Measurements from ENCODE around the gene FADD.

Gene FADD

GRCh38 chr11:70206226-70206981, 3.3 kb downstream of the FADD start:
- CTCF ChIA-PET: interaction anchor here (1.3 to 3.0 kb wide), 4 partner anchors 10 to 288 kb away, joined by 3 to 12 read pairs (median 4); no protein-coding TSS in a partner anchor
- POLR2A ChIA-PET: no interaction called here
- TF ChIP-seq, protein P1, sequence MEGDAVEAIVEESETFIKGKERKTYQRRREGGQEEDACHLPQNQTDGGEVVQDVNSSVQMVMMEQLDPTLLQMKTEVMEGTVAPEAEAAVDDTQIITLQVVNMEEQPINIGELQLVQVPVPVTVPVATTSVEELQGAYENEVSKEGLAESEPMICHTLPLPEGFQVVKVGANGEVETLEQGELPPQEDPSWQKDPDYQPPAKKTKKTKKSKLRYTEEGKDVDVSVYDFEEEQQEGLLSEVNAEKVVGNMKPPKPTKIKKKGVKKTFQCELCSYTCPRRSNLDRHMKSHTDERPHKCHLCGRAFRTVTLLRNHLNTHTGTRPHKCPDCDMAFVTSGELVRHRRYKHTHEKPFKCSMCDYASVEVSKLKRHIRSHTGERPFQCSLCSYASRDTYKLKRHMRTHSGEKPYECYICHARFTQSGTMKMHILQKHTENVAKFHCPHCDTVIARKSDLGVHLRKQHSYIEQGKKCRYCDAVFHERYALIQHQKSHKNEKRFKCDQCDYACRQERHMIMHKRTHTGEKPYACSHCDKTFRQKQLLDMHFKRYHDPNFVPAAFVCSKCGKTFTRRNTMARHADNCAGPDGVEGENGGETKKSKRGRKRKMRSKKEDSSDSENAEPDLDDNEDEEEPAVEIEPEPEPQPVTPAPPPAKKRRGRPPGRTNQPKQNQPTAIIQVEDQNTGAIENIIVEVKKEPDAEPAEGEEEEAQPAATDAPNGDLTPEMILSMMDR (IDR thresholded peaks at IDR 0.05; ENCODE audit: control extremely low read depth, extremely low read depth, low read depth, missing control alignments): no peak
- DNase-seq (ENCODE audit: extremely low spot score): no peak

DNA sequence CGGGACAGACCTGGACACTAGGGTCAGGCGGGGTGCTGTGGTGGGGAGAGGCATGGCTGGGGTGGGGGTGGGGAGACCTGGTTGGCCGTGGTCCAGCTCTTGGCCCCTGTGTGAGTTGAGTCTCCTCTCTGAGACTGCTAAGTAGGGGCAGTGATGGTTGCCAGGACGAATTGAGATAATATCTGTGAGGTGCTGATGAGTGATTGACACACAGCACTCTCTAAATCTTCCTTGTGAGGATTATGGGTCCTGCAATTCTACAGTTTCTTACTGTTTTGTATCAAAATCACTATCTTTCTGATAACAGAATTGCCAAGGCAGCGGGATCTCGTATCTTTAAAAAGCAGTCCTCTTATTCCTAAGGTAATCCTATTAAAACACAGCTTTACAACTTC, 3.9 kb downstream of the FADD start:
- ChIA-PET POLR2A (no interaction called here), CTCF (interaction anchor here (1.3 to 3.0 kb wide), 3 partner anchors 11 to 288 kb away, joined by 3 to 12 read pairs (median 4); no protein-coding TSS in a partner anchor)
- no peak for DNase-seq (ENCODE audit: extremely low spot score)
- TF ChIP-seq, protein P1 (IDR thresholded peaks at IDR 0.05; ENCODE audit: control extremely low read depth, extremely low read depth, low read depth, missing control alignments): no peak

DNA sequence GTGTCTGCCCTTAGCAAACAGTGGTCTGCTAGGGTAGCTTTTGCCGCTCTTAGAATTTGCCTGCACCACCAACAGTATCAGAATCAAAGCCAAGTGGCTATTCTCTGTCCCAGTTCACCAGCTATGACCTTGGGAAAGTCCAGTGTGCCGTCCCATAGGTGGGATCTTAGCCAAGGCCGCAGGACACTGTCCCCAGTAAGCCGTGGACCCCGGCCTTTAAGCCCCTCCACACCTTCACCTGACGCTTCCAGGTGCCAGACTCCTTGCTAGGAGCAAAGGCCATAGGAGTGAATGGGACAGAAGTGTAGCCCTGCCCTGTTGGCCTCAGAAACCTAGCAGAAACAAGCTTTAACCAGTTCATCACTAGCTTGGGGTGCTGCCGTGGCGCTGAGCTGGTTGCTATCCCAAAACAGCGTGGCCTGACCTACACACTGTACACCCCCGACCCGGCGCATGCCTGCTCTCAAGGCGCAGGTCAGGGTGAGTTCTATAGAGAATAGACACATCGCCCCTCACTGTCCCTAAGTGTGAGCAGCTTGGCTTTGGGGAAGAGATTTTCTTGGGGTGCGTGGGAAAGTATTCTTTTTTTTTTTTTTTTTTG, 4.5 kb downstream of the FADD start:
- TF ChIP-seq, protein P1 (IDR thresholded peaks at IDR 0.05; ENCODE audit: control extremely low read depth, extremely low read depth, low read depth, missing control alignments): no peak
- ChIA-PET POLR2A (interaction anchor here (0.7 kb wide), 1 partner anchor 478 kb away, joined by 6 read pairs; no protein-coding TSS in a partner anchor), CTCF (interaction anchor here (1.3 to 3.0 kb wide), 3 partner anchors 11 to 289 kb away, joined by 3 to 12 read pairs (median 4); no protein-coding TSS in a partner anchor)
- no peak for DNase-seq (ENCODE audit: extremely low spot score)

DNA sequence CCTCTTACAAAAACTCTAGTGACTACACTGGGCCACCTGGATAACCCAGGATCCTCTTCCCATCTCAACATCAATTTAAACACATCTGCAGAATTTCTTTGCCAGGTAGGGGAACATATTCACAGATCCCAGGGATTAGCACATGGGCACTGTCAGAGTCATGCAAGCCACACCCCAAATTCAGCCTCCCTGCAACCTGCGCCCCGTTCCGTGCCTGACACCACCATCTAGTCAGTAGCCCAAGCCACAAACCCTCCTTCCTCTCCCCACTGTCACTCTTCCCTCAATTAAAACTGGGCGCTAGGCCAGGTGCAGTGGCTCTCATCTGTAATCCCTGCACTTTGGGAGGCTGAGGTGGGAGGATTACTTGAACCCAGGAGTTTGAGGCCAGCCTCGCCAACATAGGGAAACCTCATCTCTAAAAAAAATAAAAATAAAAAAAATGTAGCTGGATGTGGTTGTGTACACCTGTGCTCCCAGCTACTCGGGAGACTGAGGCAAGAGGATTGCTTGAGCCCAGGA, 6.4 kb downstream of the FADD start:
- ChIA-PET CTCF (interaction anchor here (0.7 to 3.8 kb wide), 2 partner anchors 13 to 18 kb away, joined by 3 to 10 read pairs; no protein-coding TSS in a partner anchor), POLR2A (no interaction called here)
- DNase-seq (ENCODE audit: extremely low spot score): no peak
- TF ChIP-seq, protein P1 (IDR thresholded peaks at IDR 0.05; ENCODE audit: control extremely low read depth, extremely low read depth, low read depth, missing control alignments): no peak

GRCh38 chr11:70210051-70210501, 7.0 kb downstream of the FADD start:
- TF ChIP-seq, protein P1 (IDR thresholded peaks at IDR 0.05; ENCODE audit: control extremely low read depth, extremely low read depth, low read depth, missing control alignments): no peak
- POLR2A ChIA-PET: no interaction called here
- CTCF ChIA-PET: interaction anchor here (0.7 to 3.8 kb wide), 4 partner anchors 12 to 526 kb away, joined by 3 to 10 read pairs (median 3); no protein-coding TSS in a partner anchor
- DNase-seq (ENCODE audit: extremely low spot score): no peak

- CTCF ChIA-PET: interaction anchor here (1.0 to 3.8 kb wide), 3 partner anchors 12 to 526 kb away, joined by 3 to 10 read pairs (median 3); no protein-coding TSS in a partner anchor
Measured at GRCh38 chr11:70210530-70210929, 7.4 kb downstream of the FADD start.

More at GRCh38 chr11:70210530-70210929, 7.4 kb downstream of the FADD start:
- TF ChIP-seq, protein P1 (IDR thresholded peaks at IDR 0.05; ENCODE audit: control extremely low read depth, extremely low read depth, low read depth, missing control alignments): no peak
- POLR2A ChIA-PET: no interaction called here
- no peak for DNase-seq (ENCODE audit: extremely low spot score)

Measured in GM10248 (cell line).